ENCODE results near the gene STK11.

DNA sequence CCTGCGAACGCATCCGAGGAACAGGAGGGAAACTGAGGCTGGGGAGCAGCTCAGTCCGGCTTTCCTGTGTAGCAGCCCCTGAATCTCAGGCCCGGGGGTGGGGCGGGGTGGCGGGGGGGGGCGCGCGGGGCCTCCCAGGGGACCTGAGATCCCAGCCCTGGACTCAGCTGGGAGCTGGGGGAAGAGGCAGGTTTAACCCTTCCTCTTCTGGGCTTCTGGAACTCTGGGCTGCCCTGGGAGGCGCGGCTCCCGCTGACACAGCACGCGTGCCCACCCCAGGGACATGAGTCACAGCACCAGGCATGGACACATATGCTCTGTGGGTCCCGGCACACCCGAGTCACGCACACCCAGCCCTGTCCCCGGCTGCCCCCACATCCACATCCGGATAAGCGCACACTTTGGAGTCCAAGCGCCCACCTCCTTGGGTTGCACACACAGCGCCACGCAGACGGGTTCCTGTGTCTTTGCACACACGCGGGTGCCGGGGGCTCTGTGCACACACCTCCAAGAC is 60.1 kb downstream of the STK11 start:
- no peak for TF ChIP-seq SP1 (IDR thresholded peaks at IDR 0.05)
- TF ChIP-seq FOXK2 (IDR thresholded peaks at IDR 0.05) = no peak
- TF ChIP-seq FOXM1 (IDR thresholded peaks at IDR 0.05; ENCODE audit: borderline replicate concordance) = no peak
- no peak for TF ChIP-seq ELF4 (IDR thresholded peaks at IDR 0.05)
- TF ChIP-seq BHLHE40 (IDR thresholded peaks at IDR 0.05; ENCODE audit: borderline replicate concordance) = no peak
- no peak for TF ChIP-seq L3MBTL2 (conservative IDR thresholded peaks at IDR 0.05)
- no peak for TF ChIP-seq CTBP1 (IDR thresholded peaks at IDR 0.05; ENCODE audit: borderline replicate concordance)

Measured in HEK293T (cell line).